Ishikawa (cell line): ENCODE results near the gene EIF3M.

Experiments
- CEBPB ChIP-seq: IDR thresholded peaks from 2 replicates; pipeline ENCODE4 v1.6.1; 2012
- CREB1 ChIP-seq: IDR thresholded peaks from 2 replicates; pipeline ENCODE4 v1.6.1; 2012; ENCODE audit warnings: low read depth
- EGR1 ChIP-seq: IDR thresholded peaks from 2 replicates; pipeline ENCODE4 v1.6.1; 2012
- FOXM1 ChIP-seq: IDR thresholded peaks from 2 replicates; pipeline ENCODE4 v1.6.1; 2012; ENCODE audit warnings: low read depth, borderline replicate concordance
- MAX ChIP-seq: IDR thresholded peaks from 2 replicates; pipeline ENCODE4 v1.6.1; 2012
- NFIC ChIP-seq: IDR thresholded peaks from 2 replicates; pipeline ENCODE4 v1.6.1; 2012
- RAD21 ChIP-seq: IDR thresholded peaks from 2 replicates; pipeline ENCODE4 v1.6.1; 2012; ENCODE audit warnings: low read depth
- REST ChIP-seq: IDR thresholded peaks from 2 replicates; pipeline ENCODE4 v1.6.1; 2012; ENCODE audit warnings: low read depth, mild to moderate bottlenecking
- TAF1 ChIP-seq: IDR thresholded peaks from 2 replicates; pipeline ENCODE4 v1.6.1; 2012; ENCODE audit warnings: low read depth, mild to moderate bottlenecking
- TCF12 ChIP-seq: IDR thresholded peaks from 2 replicates; pipeline ENCODE4 v1.6.1; 2012; ENCODE audit warnings: low read depth
- USF1 ChIP-seq: IDR thresholded peaks from 2 replicates; pipeline ENCODE4 v1.6.1; 2012
- YY1 ChIP-seq: IDR thresholded peaks from 2 replicates; pipeline ENCODE4 v1.6.1; 2012; ENCODE audit warnings: low read depth
- ZBTB7A ChIP-seq: IDR thresholded peaks from 2 replicates; pipeline ENCODE4 v1.6.1; 2012; ENCODE audit warnings: low read depth

EIF3M gene

GRCh38 chr11:32641361-32641760 is 57.7 kb downstream of the EIF3M start:
- TF ChIP-seq ZBTB7A (no peak), YY1 (no peak), FOXM1 (no peak), TAF1 (no peak), CREB1 (no peak), NFIC (no peak), CEBPB (no peak)

- TF ChIP-seq ZBTB7A (no peak), TAF1 (no peak), TCF12 (no peak), EGR1 (no peak), REST (no peak), MAX (no peak), RAD21 (no peak), USF1 (no peak)
Observed at GRCh38 chr11:32643526-32643925, 59.9 kb downstream of the EIF3M start.
